ENCODE results near the gene TMPRSS3. TPM values are rescaled to one million over a fixed set of nuclear protein-coding genes. Genes with fewer than 3 reads are reported as not detected.

The TMPRSS3 gene
- total and polyA plus RNA-seq, 9 of the 15 experiments (the other 6 are each of a cell fraction or from before 2014, with no cell fraction given): 0.07 TPM; not detected in 8

DNA sequence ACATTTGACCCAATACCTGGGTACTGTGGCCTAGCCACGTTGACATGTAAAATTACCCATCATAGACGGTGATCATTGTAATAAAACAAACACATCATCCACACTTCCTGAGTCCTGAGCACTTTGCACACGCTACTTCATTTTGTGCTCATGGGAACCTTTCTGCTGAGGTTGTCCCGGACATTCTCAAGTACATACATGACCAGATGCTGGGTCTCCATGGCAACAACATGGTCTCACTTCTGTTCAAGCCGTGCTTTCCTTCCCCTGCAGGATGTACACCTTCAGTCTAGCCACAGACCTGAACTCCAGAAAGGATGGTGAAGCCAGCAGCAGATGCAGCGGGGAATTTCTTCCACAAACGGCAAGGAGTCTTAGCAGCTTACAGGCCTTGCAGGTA lies 30.6 kb upstream of the TMPRSS3 start:
- Histone ChIP-seq H3K9ac (ENCODE audit: insufficient read depth in 1 of 2, low read depth in 2 of 2, low read length in 2 of 2) (no peak overlapping the region), H3K9me3 (replicated peaks; ENCODE audit: control insufficient read depth, insufficient read depth, low read depth, low read length) (no peaks in the 10 kb centered on the region), H2AFZ (ENCODE audit: low read depth, low read length) (no peak overlapping the region), H3K27me3 (ENCODE audit: control insufficient read depth in 2 of 2, insufficient read depth in 2 of 2, low read length in 2 of 2) (peaks cover 3 to 19% of the 10 kb centered on the region in 2 experiments; a peak in 2 of 5 replicates), H3K79me2 (ENCODE audit: control insufficient read depth, insufficient read depth, low read length) (no peaks in the 10 kb centered on the region), H3K9me1 (ENCODE audit: control insufficient read depth, insufficient read depth, low read length) (no peaks in the 10 kb centered on the region), H3K27ac (ENCODE audit: extremely low read depth, low read depth, low read length) (no peak overlapping the region), H3K36me3 (ENCODE audit: control insufficient read depth, insufficient read depth, low read length) (no peaks in the 10 kb centered on the region), H3K4me1 (replicated peaks in 1 of 2; ENCODE audit: control insufficient read depth in 2 of 2, insufficient read depth in 2 of 2, low read length in 2 of 2) (peaks cover 0 to 15% of the 10 kb centered on the region in 2 experiments; a peak in 2 of 5 replicates), H3K4me2 (ENCODE audit: insufficient read depth, low read length) (no peak overlapping the region), H3K4me3 (no peak overlapping the region), H4K20me1 (replicated peaks; ENCODE audit: control insufficient read depth, insufficient read depth, low read length) (peaks cover 3% of the 10 kb centered on the region)
- intact Hi-C loops (cut with micrococcal nuclease): no loop called here
- in situ Hi-C loops (cut with MboI): no loop called here
- no TSS peak for BruUV-seq (replicated peaks)
- FAIRE-seq (peak; percentile 6), ATAC-seq (no peak), DNase-seq (ENCODE audit: extremely low read depth in 1 of 4, low spot score in 3 of 4) (no peak)
- POLR2A ChIA-PET: interaction anchor here (1.0 kb wide), 1 partner anchor 13 kb away, joined by 6 read pairs; no protein-coding TSS in a partner anchor
- WGBS (ENCODE audit: insufficient coverage, low coverage, missing lambda C conversion rate): 17% methylated on average over 7 of the region's 7 CpGs
- CTCF ChIA-PET (ENCODE audit: low intra/inter-chr PET ratio): no interaction called here
- peak; percentile 59 for TF ChIP-seq RFX1 (IDR thresholded peaks at IDR 0.05)
- no peak for TF ChIP-seq FIP1L1 (IDR thresholded peaks at IDR 0.05; ENCODE audit: low read depth, low read length, poor library complexity, severe bottlenecking)
- no peak for TF ChIP-seq FOXM1 (IDR thresholded peaks at IDR 0.05; ENCODE audit: low read depth)
- no peak for TF ChIP-seq FOXM1 (CRISPR knock-in tag; IDR thresholded peaks at IDR 0.05; ENCODE audit: low read depth)
- TF ChIP-seq POLR2AphosphoS2 (IDR thresholded peaks at IDR 0.05; ENCODE audit: low read length): no peak

DNA sequence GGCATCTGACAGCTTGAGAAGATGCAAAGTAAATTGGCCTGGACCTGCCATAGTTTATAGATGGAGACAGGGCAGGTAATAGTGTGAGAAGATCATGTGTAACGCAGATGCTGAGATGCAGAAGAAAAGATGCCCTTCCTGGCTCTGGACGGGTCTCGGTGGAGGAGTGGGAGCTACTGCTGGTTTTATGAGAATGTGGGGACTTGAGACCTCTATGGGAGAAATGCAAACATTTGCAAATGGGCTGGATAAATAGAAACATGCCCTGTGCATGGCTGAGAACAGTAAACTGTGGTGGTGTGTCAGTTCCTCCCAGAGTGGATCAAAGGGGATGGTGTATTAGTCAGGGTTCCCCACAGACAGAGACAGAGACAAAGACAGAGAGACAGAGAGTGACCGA lies 29.7 kb upstream of the TMPRSS3 start:
- H3K9me1 ChIP-seq (ENCODE audit: control insufficient read depth, insufficient read depth, low read length): no peaks in the 10 kb centered on the region
- no peak overlapping the region for H3K4me2 ChIP-seq (ENCODE audit: insufficient read depth, low read length)
- no peak overlapping the region for H3K4me3 ChIP-seq
- H2AFZ ChIP-seq (ENCODE audit: low read depth, low read length): no peak overlapping the region
- DNase-seq (ENCODE audit: extremely low read depth in 1 of 4, low spot score in 3 of 4) (no peak), FAIRE-seq (no peak), ATAC-seq (no peak)
- 38% methylated on average over 4 of the region's 4 CpGs for WGBS (ENCODE audit: insufficient coverage, low coverage, missing lambda C conversion rate)
- H3K36me3 ChIP-seq (ENCODE audit: control insufficient read depth, insufficient read depth, low read length): no peaks in the 10 kb centered on the region
- peaks cover 0 to 7% of the 10 kb centered on the region in 2 experiments; a peak in 1 of 5 replicates for H3K4me1 ChIP-seq (replicated peaks in 1 of 2; ENCODE audit: control insufficient read depth in 2 of 2, insufficient read depth in 2 of 2, low read length in 2 of 2)
- no peak overlapping the region for H3K9ac ChIP-seq (ENCODE audit: insufficient read depth in 1 of 2, low read depth in 2 of 2, low read length in 2 of 2)
- peaks cover 3% of the 10 kb centered on the region for H4K20me1 ChIP-seq (replicated peaks; ENCODE audit: control insufficient read depth, insufficient read depth, low read length)
- POLR2A ChIA-PET: interaction anchor here (1.0 kb wide), 1 partner anchor 23 kb away, joined by 4 read pairs; the partner anchor contains the start of gene UBASH3A
- no peaks in the 10 kb centered on the region for H3K9me3 ChIP-seq (replicated peaks; ENCODE audit: control insufficient read depth, insufficient read depth, low read depth, low read length)
- in situ Hi-C loops (cut with MboI): no loop called here
- CTCF ChIA-PET (ENCODE audit: low intra/inter-chr PET ratio): no interaction called here
- peaks cover 3 to 19% of the 10 kb centered on the region in 2 experiments; a peak in 2 of 5 replicates for H3K27me3 ChIP-seq (ENCODE audit: control insufficient read depth in 2 of 2, insufficient read depth in 2 of 2, low read length in 2 of 2)
- no TSS peak for BruUV-seq (replicated peaks)
- H3K79me2 ChIP-seq (ENCODE audit: control insufficient read depth, insufficient read depth, low read length): no peaks in the 10 kb centered on the region
- H3K27ac ChIP-seq (ENCODE audit: extremely low read depth, low read depth, low read length): no peak overlapping the region
- intact Hi-C loops (cut with micrococcal nuclease): no loop called here
- TF ChIP-seq POLR2AphosphoS2 (IDR thresholded peaks at IDR 0.05; ENCODE audit: low read length) (no peak), MEF2D (tag; conservative IDR thresholded peaks at IDR 0.05; ENCODE audit: low read depth) (no peak), CCNT2 (IDR thresholded peaks at IDR 0.05; ENCODE audit: borderline replicate concordance, extremely low read depth, insufficient read length, low read depth, low read length) (no peak), RFX1 (IDR thresholded peaks at IDR 0.05) (no peak), EGR1 (conservative IDR thresholded peaks at IDR 0.05) (no peak), SNRNP70 (optimal IDR thresholded peaks at IDR 0.05; ENCODE audit: low read depth, low read length) (no peak), ADNP (tag; IDR thresholded peaks at IDR 0.05) (no peak), MXI1 (IDR thresholded peaks at IDR 0.05; ENCODE audit: low read depth, low read length) (no peak), MCM3 (IDR thresholded peaks at IDR 0.05) (no peak), SRSF7 (optimal IDR thresholded peaks at IDR 0.05; ENCODE audit: low read depth, low read length) (no peak), ESRRB (CRISPR knock-in tag; IDR thresholded peaks at IDR 0.05; ENCODE audit: borderline replicate concordance) (no peak)
- TF ChIP-seq, protein P1, sequence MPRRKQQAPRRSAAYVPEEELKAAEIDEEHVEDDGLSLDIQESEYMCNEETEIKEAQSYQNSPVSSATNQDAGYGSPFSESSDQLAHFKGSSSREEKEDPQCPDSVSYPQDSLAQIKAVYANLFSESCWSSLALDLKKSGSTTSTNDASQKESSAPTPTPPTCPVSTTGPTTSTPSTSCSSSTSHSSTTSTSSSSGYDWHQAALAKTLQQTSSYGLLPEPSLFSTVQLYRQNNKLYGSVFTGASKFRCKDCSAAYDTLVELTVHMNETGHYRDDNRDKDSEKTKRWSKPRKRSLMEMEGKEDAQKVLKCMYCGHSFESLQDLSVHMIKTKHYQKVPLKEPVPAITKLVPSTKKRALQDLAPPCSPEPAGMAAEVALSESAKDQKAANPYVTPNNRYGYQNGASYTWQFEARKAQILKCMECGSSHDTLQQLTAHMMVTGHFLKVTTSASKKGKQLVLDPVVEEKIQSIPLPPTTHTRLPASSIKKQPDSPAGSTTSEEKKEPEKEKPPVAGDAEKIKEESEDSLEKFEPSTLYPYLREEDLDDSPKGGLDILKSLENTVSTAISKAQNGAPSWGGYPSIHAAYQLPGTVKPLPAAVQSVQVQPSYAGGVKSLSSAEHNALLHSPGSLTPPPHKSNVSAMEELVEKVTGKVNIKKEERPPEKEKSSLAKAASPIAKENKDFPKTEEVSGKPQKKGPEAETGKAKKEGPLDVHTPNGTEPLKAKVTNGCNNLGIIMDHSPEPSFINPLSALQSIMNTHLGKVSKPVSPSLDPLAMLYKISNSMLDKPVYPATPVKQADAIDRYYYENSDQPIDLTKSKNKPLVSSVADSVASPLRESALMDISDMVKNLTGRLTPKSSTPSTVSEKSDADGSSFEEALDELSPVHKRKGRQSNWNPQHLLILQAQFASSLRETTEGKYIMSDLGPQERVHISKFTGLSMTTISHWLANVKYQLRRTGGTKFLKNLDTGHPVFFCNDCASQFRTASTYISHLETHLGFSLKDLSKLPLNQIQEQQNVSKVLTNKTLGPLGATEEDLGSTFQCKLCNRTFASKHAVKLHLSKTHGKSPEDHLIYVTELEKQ (CRISPR knock-in tag; IDR thresholded peaks at IDR 0.05): no peak
